GM21390 (cell line): ENCODE results near the gene SARDH.

Source experiments
- ATAC-seq: cut with Tn5 transposase; IDR thresholded peaks from one replicate; pipeline ENCODE4 v1.9.1; 2021; ENCODE audit not compliant: unreplicated experiment

SARDH gene

GRCh38 chr9:133716564-133717112 is 21.5 kb downstream of the SARDH start:
- no peak for ATAC-seq

DNA sequence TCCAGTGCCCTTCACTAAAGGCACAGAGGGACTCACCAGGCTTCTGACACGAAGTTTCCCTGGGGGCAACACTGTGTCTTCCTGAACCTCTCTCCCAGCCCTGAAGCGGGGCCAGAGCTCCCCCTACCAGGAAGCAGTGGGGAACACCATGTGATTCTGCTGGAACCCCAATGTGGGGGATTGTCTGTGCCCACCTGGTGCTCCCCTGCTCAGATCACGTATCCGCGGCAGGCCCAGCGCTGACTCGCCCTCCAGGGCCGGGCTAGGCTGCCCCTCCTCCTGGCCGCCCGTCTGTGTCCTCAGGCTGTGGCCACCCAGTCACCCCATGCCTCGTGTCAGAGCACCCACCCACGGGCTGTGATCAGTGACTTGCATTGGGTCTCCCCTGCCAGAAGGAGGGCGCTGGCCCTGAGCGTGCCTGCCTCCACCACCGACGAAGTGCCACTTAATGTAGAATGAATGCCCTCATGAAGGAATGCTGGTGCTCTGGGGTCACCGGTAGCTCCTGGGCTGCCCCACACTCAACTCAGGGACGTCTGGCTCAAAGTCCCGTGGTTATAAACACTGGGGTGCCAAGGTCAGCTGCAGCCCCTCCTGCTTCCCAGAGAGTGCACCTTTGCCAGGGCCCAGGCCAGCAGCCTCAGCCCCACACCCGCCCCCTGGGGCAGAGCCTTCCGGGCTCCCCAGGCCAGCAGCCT is 22.1 kb downstream of the SARDH start:
- ATAC-seq, result no peak

- no peak for ATAC-seq
These were observed 22.8 kb downstream of the SARDH start for GRCh38 chr9:133715295-133715865.

DNA sequence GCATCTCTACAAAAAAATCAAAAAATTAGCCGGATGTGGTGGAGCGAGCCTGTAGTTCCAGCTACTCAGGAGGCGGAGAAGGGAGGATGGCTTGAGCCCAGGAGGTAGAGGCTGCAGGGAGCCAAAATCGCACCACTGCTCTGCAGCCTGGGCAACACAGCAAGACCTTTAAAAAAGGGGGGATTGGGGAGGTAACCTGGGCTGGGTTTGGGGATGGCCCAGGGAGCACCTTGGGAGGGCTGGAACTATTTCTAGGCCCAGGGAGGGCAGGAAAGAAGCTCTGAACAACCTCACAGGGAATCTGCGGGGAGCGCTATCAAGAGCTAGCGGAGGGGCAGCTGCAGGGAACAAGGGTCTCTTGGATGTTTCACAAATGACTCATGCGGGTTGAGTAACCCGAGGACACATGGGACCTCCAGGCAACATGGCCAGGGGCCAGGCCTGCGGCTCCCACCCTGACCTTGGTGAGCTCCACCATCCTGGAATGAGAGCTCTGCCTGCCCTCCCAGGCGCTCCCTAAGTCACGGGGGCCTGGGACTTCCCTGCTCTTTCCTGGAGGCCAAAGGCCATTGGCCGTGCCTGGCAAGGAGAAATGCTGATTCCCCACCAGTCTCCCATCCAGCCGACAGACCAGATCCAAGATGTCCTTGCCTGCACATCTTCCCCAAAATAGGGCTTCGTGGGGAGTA is 23.4 kb downstream of the SARDH start:
- no peak for ATAC-seq

DNA sequence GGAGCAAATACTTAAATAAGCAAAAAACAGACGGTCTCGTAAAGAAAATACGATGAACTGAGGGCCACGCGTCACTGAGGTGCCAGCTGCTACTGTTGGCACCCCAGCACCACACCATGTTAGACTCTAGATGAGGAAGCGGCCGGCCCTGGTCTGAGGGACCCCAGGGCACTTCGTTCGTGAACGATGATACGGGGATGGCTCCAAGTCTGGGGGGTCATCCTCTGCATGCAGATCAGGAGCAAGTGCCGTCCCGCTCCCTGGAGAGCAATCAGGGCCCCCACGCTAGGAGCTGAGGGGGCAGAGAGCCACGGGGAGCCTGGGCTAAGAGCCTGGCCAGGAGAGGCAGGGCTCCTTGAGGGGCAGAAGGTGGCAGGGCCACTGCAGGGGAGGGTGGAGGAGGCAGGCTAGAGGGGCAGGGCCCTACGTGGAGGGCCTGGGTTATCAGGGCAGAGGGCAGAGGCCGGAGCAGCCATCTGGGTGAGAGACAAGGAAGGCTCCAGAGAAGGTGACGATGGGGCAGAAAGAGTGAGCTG is 24.1 kb downstream of the SARDH start:
- ATAC-seq, result no peak

- ATAC-seq, result no peak
These were observed 24.8 kb downstream of the SARDH start for GRCh38 chr9:133713150-133713959.

DNA sequence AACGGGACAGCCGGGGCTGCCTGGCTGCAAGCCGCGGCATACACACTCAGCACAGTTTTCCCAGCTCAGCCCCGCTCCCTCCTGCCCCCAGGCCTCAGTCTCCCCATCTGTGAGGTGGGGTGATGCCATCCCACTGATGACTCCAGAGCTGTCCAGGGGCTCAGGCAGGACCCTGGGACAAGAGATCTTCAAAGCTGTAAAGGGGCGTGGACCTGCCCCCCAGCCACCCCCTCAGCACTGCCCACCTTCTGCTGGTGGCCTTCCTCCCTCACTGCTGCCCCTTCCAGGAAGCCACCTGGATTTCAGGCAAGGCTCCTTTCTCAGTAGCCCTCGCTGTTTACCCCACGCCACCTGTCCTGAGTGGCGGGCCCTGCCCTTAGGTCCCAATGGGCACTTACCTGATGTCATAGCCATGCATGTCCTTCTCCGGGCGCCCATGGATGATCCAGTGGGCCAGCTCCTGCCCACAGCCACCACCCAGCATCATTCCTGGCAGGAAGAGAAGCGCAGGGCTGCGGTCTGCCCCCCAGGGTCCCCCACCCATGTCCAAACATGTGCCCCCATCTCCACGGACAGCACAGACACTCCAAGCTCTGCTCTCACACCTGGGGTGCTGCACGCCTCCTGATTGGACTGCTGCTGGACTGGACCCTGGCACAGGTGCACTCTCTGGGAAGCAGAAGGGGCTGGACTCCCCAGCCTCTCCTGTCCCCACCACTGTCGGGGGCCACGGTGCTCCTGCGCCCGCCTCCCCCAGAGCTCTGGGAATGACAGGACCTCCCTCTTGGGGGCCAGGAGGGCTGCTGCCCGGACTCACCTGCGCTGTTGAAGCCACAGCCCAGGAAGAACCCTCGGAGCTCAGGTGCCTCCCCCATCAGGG is 25.7 kb downstream of the SARDH start:
- no peak for ATAC-seq

DNA sequence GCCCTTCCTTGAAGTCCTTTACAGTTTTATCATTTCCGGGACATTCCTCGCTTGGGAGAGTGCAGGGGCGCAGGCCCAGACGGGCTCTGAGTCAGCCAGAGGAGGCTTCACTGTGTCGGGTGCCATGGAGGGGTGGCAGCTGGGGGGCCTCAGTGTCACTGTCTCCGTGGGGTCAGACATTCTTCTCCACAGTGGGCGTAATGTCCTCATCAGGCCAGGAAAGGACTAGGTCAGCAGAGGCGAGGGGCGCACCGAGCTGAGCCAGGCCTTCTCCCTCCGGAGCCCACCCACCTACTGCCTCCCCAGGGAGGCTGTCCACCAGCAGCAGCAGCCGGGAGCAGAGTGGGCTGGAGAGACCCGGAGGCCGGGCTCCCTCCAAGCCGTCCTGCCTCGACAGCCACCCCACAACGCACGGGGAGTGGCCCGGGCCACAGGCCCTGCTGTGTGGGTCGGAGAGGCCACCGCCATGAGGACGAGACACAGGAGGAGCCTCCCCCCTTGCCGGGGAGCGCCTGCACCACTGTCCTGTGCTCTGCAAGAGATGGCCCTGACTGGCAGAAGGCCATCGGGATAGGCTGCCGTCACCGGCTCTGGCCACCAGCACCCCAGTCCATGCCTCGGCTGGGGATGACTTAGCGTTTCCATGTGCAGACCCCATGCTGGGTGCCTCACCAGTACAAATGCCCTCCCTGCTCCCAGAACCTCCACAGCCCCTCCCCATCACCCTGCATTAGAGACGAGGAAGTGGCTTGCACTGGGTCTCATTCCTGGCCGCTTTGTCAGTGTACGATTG is 26.5 kb downstream of the SARDH start:
- no peak for ATAC-seq

GRCh38 chr9:133710661-133711427 is 27.3 kb downstream of the SARDH start:
- ATAC-seq, result no peak

DNA sequence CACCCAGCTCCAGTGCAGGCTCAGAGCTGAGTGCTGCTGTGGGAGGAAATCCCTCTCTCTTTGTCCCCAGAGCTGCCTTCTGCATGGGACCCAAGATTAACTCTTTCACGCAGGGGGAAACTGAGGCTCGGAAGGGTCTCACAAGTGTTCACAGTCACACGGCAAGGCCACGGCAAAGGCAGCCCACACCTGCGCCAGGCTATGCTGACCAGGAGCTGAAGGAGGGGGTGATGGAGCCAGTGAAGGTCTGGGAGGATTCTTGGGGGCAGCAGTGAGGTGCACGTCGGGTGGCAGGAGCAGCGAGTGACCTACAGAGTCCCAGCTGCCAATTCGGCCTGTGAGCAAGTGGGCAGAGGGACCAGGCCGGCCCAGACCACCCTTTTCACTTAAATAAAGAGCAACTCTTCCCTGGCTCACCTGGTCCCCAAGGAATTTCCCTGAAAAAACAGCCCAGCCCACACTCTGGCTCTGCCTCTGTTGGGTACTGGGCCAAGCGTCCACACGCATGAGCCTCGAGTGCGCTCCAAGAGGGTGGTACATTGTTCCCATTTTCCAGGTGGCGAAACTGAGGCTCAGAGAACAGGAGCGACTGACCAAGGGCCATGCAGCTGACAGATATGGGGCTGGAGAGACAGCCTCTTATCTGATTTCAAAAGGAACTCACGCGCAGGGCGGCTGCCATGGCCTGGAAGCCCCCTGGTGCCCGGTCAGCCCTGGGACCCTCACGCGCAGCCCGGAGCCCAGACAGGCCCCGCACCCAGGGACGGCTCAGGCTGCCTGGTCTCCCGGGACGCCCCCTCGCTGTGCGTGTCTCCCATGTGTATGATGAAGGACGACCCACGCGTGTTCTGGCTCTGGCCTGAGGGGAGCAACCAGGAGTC is 28.2 kb downstream of the SARDH start:
- ATAC-seq, result no peak

DNA sequence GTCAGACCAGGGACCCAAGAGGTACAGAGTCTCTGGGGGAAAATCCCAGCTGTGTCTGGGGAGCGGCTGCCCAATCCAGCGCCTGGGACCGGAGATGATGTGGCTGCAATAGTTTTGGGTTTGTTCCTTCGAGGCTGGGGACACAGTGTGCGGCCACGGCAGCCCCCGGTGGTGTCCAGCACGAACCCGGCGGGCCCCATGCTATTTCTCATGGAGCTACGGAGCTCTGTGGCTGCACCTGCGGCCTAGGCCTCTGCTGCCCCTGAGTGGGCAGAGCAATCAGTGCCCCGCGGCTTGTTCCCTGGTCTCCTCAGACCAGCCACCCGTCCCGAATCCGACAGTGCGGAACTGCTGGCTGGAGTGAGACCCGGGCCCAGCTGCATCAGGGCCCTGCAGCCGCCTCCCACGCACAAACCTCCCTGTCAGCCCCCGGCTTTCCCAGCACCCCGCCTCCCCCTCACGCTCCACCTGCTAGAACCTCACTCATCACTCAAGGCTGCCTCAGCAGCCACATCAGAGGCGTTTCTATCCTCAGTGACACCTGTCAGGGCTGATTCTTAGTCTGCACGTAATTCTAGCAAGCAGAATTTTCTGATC is 29.0 kb downstream of the SARDH start:
- no peak for ATAC-seq

GRCh38 chr9:133708246-133709014 is 29.7 kb downstream of the SARDH start:
- ATAC-seq, result no peak

DNA sequence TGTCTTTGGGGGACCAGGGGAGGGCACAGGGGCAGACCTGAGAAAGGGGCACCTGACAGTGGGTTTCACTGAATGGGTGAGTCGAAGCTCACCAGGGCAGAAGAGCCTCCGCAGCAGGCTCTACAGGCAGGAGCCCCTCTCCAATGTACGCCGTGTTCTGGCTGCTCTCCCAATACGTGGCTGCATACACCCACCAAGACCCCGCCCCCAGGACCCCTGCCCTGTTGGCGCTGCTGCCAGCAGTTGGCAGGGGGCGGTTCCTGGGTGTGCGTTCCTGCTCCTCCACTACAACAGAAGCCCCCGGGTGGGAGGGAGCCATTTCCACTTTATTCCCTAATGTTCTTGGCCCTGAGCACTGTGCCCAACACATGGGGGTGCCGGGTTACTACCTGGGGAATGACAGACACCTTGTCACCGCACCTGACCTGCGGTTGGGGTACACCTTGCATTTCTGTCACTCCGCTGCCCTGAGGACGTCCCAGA is 30.3 kb downstream of the SARDH start:
- no peak for ATAC-seq

DNA sequence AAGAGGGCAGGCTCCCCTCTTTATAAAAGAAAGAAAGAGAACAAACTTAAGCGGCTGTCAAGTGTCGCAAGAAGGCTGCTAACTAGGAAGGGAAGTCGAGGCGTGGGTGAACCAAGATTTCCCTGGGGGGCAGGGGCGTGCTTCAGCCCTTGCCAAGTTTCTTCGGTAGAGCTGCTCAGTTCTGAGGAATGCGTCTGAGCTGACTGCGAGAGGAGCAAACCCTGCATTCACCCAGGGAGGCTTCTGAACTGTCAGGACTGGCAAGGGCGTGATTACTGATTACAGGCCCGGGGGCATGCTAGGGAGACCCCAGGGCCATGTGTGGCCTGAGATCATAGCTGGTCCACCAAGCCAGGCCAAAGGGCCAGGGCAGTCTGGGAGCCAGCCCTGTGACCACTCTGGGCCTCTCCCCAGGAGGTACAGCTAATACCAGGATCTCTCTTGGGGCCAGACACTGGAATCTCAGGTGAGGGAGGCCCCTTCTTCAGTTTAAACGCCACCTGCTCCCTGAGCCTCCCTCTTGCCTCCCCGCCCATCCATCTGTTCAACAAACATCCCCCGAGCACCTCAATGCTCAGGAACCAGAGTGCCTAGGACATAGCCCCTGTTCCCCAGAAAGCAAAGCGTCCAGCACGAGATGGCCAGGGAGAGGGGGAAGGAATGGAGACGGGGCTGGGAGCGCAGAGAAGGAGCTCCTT is 30.9 kb downstream of the SARDH start:
- ATAC-seq, result no peak

DNA sequence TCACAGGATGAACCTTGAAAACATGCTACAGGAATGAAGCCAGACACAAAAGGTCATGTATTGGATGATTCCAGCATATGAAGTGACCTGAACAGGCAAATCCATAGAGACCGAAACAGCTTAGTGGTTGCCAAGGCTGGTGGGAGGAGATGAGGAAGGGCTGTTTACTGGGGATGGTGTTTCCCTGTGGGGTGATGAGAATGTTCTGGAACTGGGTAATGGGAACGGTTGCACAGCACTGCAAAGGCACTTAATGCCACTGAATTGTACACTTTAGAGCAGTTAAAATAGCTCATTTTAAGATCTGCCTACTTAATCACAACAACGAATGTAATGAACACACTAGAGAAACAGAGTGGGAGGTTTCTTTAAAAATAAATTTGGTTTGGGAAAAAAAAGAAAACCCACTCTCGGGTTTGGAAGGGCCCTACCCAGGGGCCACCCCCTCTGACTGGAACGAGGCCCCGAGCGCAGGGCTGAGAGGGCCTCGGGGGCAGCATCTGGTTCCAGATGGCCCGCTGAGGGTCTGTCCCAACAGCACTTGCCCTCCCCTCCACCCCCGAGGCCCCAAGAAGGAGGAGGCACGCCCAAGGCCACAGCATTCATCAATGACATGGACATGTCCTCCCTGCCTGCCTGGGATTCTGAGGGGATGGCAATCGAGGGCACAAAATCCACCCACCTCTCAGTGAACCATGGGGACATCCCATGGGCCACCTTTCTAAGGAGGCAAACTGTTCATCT is 31.7 kb downstream of the SARDH start:
- ATAC-seq, result no peak
